ENCODE measurements around the gene TCEAL8.
A peak's percentile ranks its signal among the peaks of the same experiment; 100 is the strongest.

The TCEAL8 gene, protein sequence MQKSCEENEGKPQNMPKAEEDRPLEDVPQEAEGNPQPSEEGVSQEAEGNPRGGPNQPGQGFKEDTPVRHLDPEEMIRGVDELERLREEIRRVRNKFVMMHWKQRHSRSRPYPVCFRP

DNA sequence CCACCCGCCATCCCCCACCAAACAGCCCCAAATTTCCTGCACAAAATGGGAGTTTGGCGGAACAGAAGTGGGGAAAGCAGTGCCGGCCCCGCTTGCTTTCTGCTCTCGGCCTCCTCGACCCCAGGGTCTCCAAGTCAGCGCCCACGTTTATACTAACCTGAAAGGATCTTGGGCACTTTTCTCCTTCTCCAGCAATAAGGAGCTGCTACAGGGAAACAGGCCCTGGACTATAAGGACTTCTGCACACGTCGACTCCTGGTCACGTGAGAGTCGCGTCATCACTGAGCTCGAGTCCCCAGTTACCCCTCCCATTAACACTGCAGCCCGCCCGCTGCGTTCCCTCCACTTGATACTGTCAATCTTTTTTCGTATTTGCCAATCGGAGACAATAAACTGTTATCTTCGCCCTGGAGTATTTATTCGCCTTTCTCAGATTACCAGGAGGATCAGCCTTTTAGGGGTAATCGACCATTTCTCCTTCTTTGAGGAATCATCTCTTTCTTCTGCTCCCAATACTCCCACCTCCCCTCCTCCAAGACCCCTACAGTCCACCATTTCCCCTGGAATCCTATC, at the start of gene TCEAL8:
TCEAL8 (minus strand) TSS at position 235 of the 573 bp plus-strand sequence. CDS start 1,176 bp downstream, outside the sequence.
- peak; percentile 74 for DNase-seq (ENCODE audit: low read depth)
- H3K4me3 ChIP-seq (ENCODE audit: low read depth, low read length) = peak within 1 kb of the TSS; percentile 89
- TF ChIP-seq, protein P1, sequence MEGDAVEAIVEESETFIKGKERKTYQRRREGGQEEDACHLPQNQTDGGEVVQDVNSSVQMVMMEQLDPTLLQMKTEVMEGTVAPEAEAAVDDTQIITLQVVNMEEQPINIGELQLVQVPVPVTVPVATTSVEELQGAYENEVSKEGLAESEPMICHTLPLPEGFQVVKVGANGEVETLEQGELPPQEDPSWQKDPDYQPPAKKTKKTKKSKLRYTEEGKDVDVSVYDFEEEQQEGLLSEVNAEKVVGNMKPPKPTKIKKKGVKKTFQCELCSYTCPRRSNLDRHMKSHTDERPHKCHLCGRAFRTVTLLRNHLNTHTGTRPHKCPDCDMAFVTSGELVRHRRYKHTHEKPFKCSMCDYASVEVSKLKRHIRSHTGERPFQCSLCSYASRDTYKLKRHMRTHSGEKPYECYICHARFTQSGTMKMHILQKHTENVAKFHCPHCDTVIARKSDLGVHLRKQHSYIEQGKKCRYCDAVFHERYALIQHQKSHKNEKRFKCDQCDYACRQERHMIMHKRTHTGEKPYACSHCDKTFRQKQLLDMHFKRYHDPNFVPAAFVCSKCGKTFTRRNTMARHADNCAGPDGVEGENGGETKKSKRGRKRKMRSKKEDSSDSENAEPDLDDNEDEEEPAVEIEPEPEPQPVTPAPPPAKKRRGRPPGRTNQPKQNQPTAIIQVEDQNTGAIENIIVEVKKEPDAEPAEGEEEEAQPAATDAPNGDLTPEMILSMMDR (IDR thresholded peaks at IDR 0.05; ENCODE audit: insufficient read depth, low read depth, low read length, missing control alignments) = no peak

DNA sequence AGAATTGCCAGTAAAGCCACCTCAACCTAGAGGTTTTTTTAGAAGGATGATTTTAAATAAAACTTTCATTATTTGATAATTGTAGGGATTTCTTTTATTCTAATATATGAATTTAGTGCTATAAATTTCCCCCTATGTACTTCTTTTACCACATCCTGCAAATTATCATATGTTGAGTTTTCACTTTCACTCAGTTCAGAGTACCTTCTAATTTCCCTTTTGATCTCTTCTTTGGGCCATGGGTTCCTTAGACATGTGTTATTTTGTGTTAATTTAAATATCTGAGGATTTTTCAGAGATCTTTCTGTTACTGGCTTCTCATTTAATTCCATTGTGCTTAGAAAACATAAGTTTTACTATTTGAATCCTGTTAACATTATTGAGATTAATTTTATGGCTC, 49.8 kb upstream of the TCEAL8 start:
- DNase-seq (ENCODE audit: low read depth) = no peak
- H3K4me3 ChIP-seq (ENCODE audit: low read depth, low read length) = no peak overlapping the region
- TF ChIP-seq, protein P1 (IDR thresholded peaks at IDR 0.05; ENCODE audit: insufficient read depth, low read depth, low read length, missing control alignments) = no peak

DNA sequence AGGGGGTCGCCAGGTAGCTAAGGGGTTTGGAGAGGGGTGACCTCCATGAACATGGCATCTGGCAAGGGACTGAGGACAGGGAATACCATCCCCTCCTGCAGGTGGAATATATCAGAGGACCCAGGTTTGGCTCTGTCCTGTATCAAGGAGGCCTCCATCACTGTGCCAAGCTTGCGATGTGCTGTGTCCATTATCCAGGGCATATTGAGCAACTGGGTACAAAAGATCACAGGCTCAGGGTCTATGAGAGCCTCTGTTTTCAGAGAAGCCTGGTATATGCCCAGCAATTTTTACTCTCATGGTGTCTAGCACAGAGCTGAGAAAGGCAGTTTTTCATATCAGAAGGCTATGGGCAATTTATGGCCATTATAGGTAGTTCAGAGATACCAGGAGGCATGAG, 38.2 kb upstream of the TCEAL8 start:
- DNase-seq (ENCODE audit: low read depth) = no peak
- no peak overlapping the region for H3K4me3 ChIP-seq (ENCODE audit: low read depth, low read length)
- TF ChIP-seq, protein P1 (IDR thresholded peaks at IDR 0.05; ENCODE audit: insufficient read depth, low read depth, low read length, missing control alignments) = no peak

DNA sequence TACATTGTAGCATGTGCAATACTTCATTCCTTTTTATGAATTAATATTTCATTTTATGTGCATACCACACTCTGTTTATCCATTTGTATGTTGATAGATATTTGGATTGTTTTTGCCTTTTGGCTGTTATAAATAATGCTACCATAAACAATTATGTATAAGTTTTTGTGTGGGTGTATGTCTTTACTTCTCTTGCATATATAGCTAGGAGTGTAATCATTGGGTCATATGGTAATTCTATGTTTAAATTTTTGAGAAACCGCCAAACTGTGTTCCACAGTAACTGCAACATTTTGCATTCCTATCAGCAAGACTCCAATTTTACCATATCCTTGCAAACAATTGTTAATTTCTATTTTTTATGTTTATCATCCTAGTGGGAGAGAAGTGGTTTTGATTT, 24.7 kb upstream of the TCEAL8 start:
- DNase-seq (ENCODE audit: low read depth) = no peak
- TF ChIP-seq, protein P1 (IDR thresholded peaks at IDR 0.05; ENCODE audit: insufficient read depth, low read depth, low read length, missing control alignments) = no peak
- H3K4me3 ChIP-seq (ENCODE audit: low read depth, low read length) = no peak overlapping the region

DNA sequence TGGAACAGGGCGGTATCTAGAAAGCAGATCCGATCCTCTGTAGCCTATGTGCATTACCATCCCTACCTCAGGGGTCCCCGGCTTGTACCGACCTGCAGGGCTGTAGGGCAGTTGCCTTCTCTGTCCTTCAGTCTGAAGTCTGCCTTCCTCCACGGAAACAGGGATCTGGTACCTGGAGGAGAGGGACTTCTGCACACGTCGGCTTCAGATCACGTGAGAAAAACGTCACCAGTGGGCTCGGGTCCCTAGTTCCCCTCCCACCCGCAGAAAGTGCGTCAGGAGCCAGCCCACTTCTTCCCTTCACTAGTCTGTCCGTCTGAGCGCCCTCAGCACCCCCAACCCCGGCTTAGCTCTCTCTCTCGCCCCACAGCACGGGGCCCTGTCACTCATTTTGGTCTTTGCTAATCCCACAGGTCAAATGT, 21.6 kb upstream of the TCEAL8 start, which contains the start of gene TCEAL5:
TCEAL5 (minus strand) TSS at position 170 of the 422 bp plus-strand sequence. CDS start 2,187 bp downstream, outside the sequence.
- no peak for DNase-seq (ENCODE audit: low read depth)
- H3K4me3 ChIP-seq (ENCODE audit: low read depth, low read length) = no peak within 1 kb of the TSS

DNA sequence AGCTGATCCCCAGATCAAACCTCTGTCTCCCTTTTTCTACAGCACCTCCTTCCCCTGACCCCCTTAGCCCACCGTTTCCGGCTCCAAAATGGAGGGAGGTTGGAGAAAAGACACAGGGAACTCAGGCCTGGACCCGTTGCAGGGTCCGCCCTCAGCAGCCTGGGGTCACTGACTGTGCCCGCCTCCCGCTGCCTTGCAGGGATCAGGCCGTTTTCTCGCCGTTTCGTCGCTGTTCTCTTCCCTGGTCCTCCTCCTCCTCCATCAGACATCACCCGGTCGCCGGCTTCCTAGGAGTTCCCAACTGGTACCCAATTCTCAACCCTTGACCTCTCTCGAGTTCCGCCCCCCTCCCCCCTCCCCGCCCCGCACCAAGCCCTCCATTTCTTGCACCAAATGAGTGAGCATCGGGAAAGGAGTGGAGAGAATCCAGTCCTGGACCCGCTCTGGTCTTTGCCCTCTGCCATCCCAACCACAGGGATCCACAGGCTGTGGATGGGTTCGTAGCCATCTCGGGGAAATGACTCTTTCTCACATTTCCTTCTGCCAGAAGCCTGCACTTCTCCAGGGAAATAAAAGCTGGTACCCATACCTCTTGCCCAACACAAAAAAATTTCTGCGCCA, 21.1 kb upstream of the TCEAL8 start:
- no peak for DNase-seq (ENCODE audit: low read depth)
- no peak overlapping the region for H3K4me3 ChIP-seq (ENCODE audit: low read depth, low read length)
- TF ChIP-seq, protein P1 (IDR thresholded peaks at IDR 0.05; ENCODE audit: insufficient read depth, low read depth, low read length, missing control alignments) = no peak

More for the DNA sequence above, 21.6 kb upstream of the TCEAL8 start, which contains the start of gene TCEAL5:
- TF ChIP-seq, protein P1 (IDR thresholded peaks at IDR 0.05; ENCODE audit: insufficient read depth, low read depth, low read length, missing control alignments) = no peak

All from GM12865 (cell line).